CD14-positive monocyte (primary cell): ENCODE results near the gene ATRN. TPM values are rescaled to one million over a fixed set of nuclear protein-coding genes. Genes with fewer than 3 reads are reported as not detected.

Experiments
- DNase-seq, 3 donors: peaks; one replicate each; pipeline ENCODE4 v3.0.0-alpha.2; 2011 to 2022
- H2AFZ ChIP-seq: 2 replicates; pipeline ENCODE4 v1.6.0; 2012; ENCODE audit warnings: mild to moderate bottlenecking, low read depth, low read length, inconsistent platforms; ENCODE audit not compliant: insufficient read depth, poor library complexity, severe bottlenecking
- H3K27ac ChIP-seq, 2 donors: 1 replicate in 1 of 2; 2 replicates in 1 of 2; pipeline ENCODE4 v1.5.1; 2012 to 2013; ENCODE audit warnings: low read length in 2 of 2, control low read depth in 1 of 2, inconsistent platforms in 1 of 2, low read depth in 1 of 2, mild to moderate bottlenecking in 1 of 2
- H3K27me3 ChIP-seq, 2 donors: one replicate each; pipeline versions ENCODE4 v1.6.0 to v1.6.1; 2011 to 2013; ENCODE audit warnings: low read length in 2 of 2; ENCODE audit not compliant: control insufficient read depth in 2 of 2, insufficient read depth in 2 of 2
- H3K36me3 ChIP-seq, 2 donors: replicated peaks in 1 of 2; 1 replicate in 1 of 2; 2 replicates in 1 of 2; pipeline versions ENCODE4 v1.5.1 to v1.6.1; 2012 to 2013; ENCODE audit warnings: low read length in 2 of 2, control low read depth in 1 of 2, inconsistent platforms in 1 of 2, mild to moderate bottlenecking in 1 of 2; ENCODE audit not compliant: insufficient read depth in 2 of 2, control insufficient read depth in 1 of 2
- H3K4me1 ChIP-seq, 2 donors: 1 replicate in 1 of 2; 2 replicates in 1 of 2; pipeline versions ENCODE4 v1.5.1 to v1.6.1; 2012 to 2013; ENCODE audit warnings: low read length in 2 of 2, control low read depth in 1 of 2, inconsistent platforms in 1 of 2, mild to moderate bottlenecking in 1 of 2, moderate library complexity in 1 of 2; ENCODE audit not compliant: insufficient read depth in 2 of 2, control insufficient read depth in 1 of 2
- H3K4me2 ChIP-seq: replicated peaks from 2 replicates; pipeline ENCODE3; 2012; ENCODE audit warnings: low read length, moderate library complexity, mild to moderate bottlenecking; ENCODE audit not compliant: poor library complexity, severe bottlenecking; ENCODE audit errors: extremely low read depth
- H3K4me3 ChIP-seq, 3 experiments: fragments of 200-600 bp in 1 of 3; sonication (generic) in 1 of 3; replicated peaks in 1 of 3; 1 replicate in 2 of 3; 2 replicates in 1 of 3; pipeline ENCODE4 v1.5.1; 2011 to 2013; ENCODE audit warnings: low read length in 3 of 3, mild to moderate bottlenecking in 3 of 3, control low read depth in 2 of 3, low read depth in 2 of 3, inconsistent platforms in 1 of 3, moderate library complexity in 1 of 3
- H3K79me2 ChIP-seq: 2 replicates; pipeline ENCODE4 v1.6.0; 2012; ENCODE audit warnings: mild to moderate bottlenecking, control low read depth, inconsistent platforms, low read length, moderate library complexity; ENCODE audit not compliant: insufficient read depth
- H3K9ac ChIP-seq: 2 replicates; pipeline ENCODE4 v1.6.0; 2017; ENCODE audit warnings: low read length, mild to moderate bottlenecking; ENCODE audit not compliant: insufficient read depth, poor library complexity, severe bottlenecking
- H3K9me3 ChIP-seq, 2 donors: replicated peaks in 1 of 2; 1 replicate in 1 of 2; 2 replicates in 1 of 2; pipeline versions ENCODE4 v1.5.1 to v1.6.1; 2012 to 2013; ENCODE audit warnings: low read length in 2 of 2, control low read depth in 1 of 2; ENCODE audit not compliant: control insufficient read depth in 1 of 2, insufficient read depth in 1 of 2
- H4K20me1 ChIP-seq: 2 replicates; pipeline ENCODE4 v1.6.0; 2012; ENCODE audit warnings: mild to moderate bottlenecking, low read length, control low read depth, moderate library complexity; ENCODE audit not compliant: insufficient read depth
- H3K27ac Mint-ChIP-seq, 7 donors: one replicate each; pipeline ENCODE4 v1.8.0; 2020; ENCODE audit warnings: mild to moderate bottlenecking in 7 of 7, mixed read lengths in 7 of 7, moderate library complexity in 6 of 7, inconsistent platforms in 2 of 7
- H3K27me3 Mint-ChIP-seq, 3 donors: one replicate each; pipeline ENCODE4 v1.8.0; 2021 to 2022; ENCODE audit warnings: low read depth in 3 of 3, mild to moderate bottlenecking in 3 of 3, mixed read lengths in 3 of 3, moderate library complexity in 3 of 3, inconsistent platforms in 1 of 3
- H3K36me3 Mint-ChIP-seq, 2 donors: one replicate each; pipeline ENCODE4 v1.8.0; 2020; ENCODE audit warnings: mixed read lengths in 2 of 2, inconsistent platforms in 1 of 2, mild to moderate bottlenecking in 1 of 2
- H3K4me1 Mint-ChIP-seq: one replicate; pipeline ENCODE4 v1.8.0; 2020; ENCODE audit warnings: mild to moderate bottlenecking, mixed read lengths
- H3K4me3 Mint-ChIP-seq, 2 donors: one replicate each; pipeline ENCODE4 v1.8.0; 2020; ENCODE audit warnings: mild to moderate bottlenecking in 2 of 2, mixed read lengths in 2 of 2, moderate library complexity in 1 of 2
- H3K9me3 Mint-ChIP-seq, 7 donors: one replicate each; pipeline ENCODE4 v1.8.0; 2020 to 2022; ENCODE audit warnings: mixed read lengths in 7 of 7, mild to moderate bottlenecking in 6 of 7, moderate library complexity in 6 of 7, inconsistent platforms in 2 of 7
- CTCF ChIP-seq: fragments of 200-600 bp; IDR thresholded peaks from one replicate; pipeline ENCODE4 v1.8.0; 2022; ENCODE audit warnings: antibody characterized with exemption, mild to moderate bottlenecking
- WGBS: methylation state at CpG from one replicate; pipeline ENCODE4 v1.1.5; 2013; ENCODE audit warnings: missing lambda C conversion rate; ENCODE audit not compliant: insufficient coverage; 5-methylcytosine and 5-hydroxymethylcytosine counted together
- intact Hi-C, 2 donors: fragments of 100-400 bp; cut with micrococcal nuclease; formaldehyde crosslinking; loops; one replicate each; pipeline versions ENCODE4 v1.15.0 to v1.15.1; 2023
- polyA plus RNA-seq, 3 donors: library from polyadenylated mRNA; depleted of rRNA in 1 of 3; unstranded in 2 of 3; stranded (reverse) in 1 of 3; fragments of 300-500 nt in 2 of 3; fragments of >200 nt in 1 of 3; fragmentation: Illumina TruSeq in 2 of 3; gene quantifications; 1 replicate in 2 of 3; 2 replicates in 1 of 3; pipeline ENCODE4 v1.2.3, GENCODE V29; 2012 to 2021

ATRN gene
- polyA plus RNA-seq, 3 donors = 10.2 to 17.4 (median 11.5) TPM

GRCh38 chr20:3479759-3480615 is 9.2 kb downstream of the ATRN start:
- peaks cover 51% of the 10 kb centered on the region for H4K20me1 ChIP-seq
- H3K9ac ChIP-seq = no peak overlapping the region
- H3K4me3 ChIP-seq = no peak overlapping the region
- Mint-ChIP-seq H3K4me1 (peaks cover 22% of the 10 kb centered on the region), H3K27ac (peak overlapping the region in 2 of 7 donors; percentile 21 to 23), H3K36me3 (peaks cover 5 to 10% of the 10 kb centered on the region in 2 donors), H3K27me3 (no peaks in the 10 kb centered on the region), H3K4me3 (no peak overlapping the region), H3K9me3 (no peaks in the 10 kb centered on the region)
- H3K79me2 ChIP-seq = peaks cover 57% of the 10 kb centered on the region
- no peak for TF ChIP-seq CTCF
- H3K27ac ChIP-seq = no peak overlapping the region
- H2AFZ ChIP-seq = no peak overlapping the region
- no peaks in the 10 kb centered on the region for H3K9me3 ChIP-seq
- WGBS = 93% methylated on average over 10 of the region's 11 CpGs
- H3K4me2 ChIP-seq = no peak overlapping the region
- no peaks in the 10 kb centered on the region for H3K4me1 ChIP-seq
- intact Hi-C loops = no loop called here
- no peak for DNase-seq
- no peaks in the 10 kb centered on the region for H3K27me3 ChIP-seq
- peaks cover 0 to 22% of the 10 kb centered on the region in 2 donors for H3K36me3 ChIP-seq

- no peak overlapping the region for H3K9ac ChIP-seq
- TF ChIP-seq CTCF = no peak
- no peak overlapping the region for H2AFZ ChIP-seq
- Mint-ChIP-seq H3K4me1 (peaks cover 20% of the 10 kb centered on the region), H3K4me3 (no peak overlapping the region), H3K36me3 (peaks cover 9 to 18% of the 10 kb centered on the region in 2 donors), H3K27ac (no peak overlapping the region), H3K27me3 (no peaks in the 10 kb centered on the region), H3K9me3 (peaks cover 10 to 18% (median 14%) of the 10 kb centered on the region in 7 donors)
- WGBS = 100% methylated on average over 1 of the region's 3 CpGs
- intact Hi-C loops = no loop called here
- peaks cover 0 to 24% of the 10 kb centered on the region in 2 donors for H3K36me3 ChIP-seq
- DNase-seq = no peak
- no peak overlapping the region for H3K4me3 ChIP-seq
- no peak overlapping the region for H3K4me2 ChIP-seq
- no peak overlapping the region for H3K27ac ChIP-seq
- H3K27me3 ChIP-seq = no peaks in the 10 kb centered on the region
- peaks cover 54% of the 10 kb centered on the region for H4K20me1 ChIP-seq
- peaks cover 73% of the 10 kb centered on the region for H3K79me2 ChIP-seq
- H3K9me3 ChIP-seq = peaks cover 11 to 13% of the 10 kb centered on the region in 2 donors
- H3K4me1 ChIP-seq = no peaks in the 10 kb centered on the region
Observed at GRCh38 chr20:3483309-3483708, 12.5 kb downstream of the ATRN start.
